ENCODE data around the gene SEMA3E. TPM values are rescaled to one million over a fixed set of nuclear protein-coding genes. Genes with fewer than 3 reads are reported as not detected.

SEMA3E gene
- total and polyA plus RNA-seq, 5 experiments from 2014 or later = not detected

DNA sequence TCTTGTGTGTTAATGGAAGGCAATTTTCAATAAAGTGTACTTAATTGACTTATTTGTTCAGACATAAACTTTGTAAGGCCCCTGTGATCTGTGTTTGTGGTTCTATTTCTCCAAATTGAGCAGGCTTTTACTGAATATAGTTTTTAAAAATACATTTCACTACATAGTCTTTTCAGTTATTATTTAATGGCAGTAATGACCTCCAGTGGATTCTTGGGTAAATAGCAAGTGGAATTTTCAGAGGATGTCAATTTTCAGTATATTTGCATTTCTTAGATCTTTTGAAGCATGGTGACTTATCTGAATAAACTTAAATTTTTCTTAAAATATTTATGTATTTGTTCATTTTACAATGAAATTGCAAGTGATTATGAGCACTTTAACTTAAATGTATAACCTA lies 283.2 kb downstream of the SEMA3E start:
- peaks cover 0 to 15% (median 3%) of the 10 kb centered on the region in 9 donors for H3K9me3 Mint-ChIP-seq
- POLR2A ChIA-PET = no interaction called here
- H3K4me1 Mint-ChIP-seq = no peaks in the 10 kb centered on the region
- H3K27me3 Mint-ChIP-seq = no peaks in the 10 kb centered on the region
- no peaks in the 10 kb centered on the region for H3K36me3 Mint-ChIP-seq
- DNase-seq = no peak
- no peak for ATAC-seq
- no peak overlapping the region for H3K4me3 Mint-ChIP-seq
- H3K27ac Mint-ChIP-seq = no peak overlapping the region

DNA sequence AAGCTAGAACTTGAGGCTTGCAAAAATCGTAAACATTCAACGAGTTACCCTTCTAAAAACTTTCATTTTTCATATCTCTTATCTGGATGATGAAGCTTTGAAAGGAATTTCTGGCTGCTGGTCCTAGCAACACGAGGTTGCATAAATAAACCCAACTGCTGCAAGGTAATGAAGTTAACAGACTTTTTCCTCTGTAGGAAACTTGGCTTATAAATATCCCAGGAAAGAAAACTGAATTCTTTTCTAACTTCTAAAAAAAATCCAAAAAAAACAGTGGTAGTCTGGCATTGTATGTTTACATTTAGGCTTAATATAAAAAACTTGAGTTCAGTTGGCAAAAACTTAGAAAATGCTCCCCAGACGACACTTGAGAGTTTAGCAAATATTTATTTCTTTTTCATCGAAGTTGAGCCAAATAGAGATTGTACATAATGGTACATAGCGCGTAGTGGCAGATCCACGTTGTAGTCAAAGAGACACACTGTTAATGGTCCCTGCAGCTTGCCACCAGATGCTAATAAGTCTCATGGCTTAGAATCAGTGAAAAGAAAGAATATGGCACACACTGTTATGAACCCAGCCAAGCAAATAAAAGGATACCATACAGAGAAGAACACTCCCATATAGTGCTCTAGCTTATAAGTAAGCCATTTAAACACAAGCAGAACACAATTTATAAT lies 285.9 kb downstream of the SEMA3E start:
- Mint-ChIP-seq H3K4me1 (no peaks in the 10 kb centered on the region), H3K4me3 (no peak overlapping the region), H3K36me3 (no peaks in the 10 kb centered on the region), H3K27ac (no peak overlapping the region), H3K9me3 (peaks cover 0 to 15% (median 3%) of the 10 kb centered on the region in 9 donors), H3K27me3 (no peaks in the 10 kb centered on the region)
- POLR2A ChIA-PET = no interaction called here
- ATAC-seq (no peak), DNase-seq (no peak)

GRCh38 chr7:83359108-83359507 lies 289.8 kb downstream of the SEMA3E start:
- Mint-ChIP-seq H3K36me3 (no peaks in the 10 kb centered on the region), H3K4me1 (no peaks in the 10 kb centered on the region), H3K9me3 (peaks cover 0 to 15% (median 3%) of the 10 kb centered on the region in 9 donors), H3K4me3 (no peak overlapping the region), H3K27ac (no peak overlapping the region), H3K27me3 (no peaks in the 10 kb centered on the region)
- DNase-seq = no peak
- ATAC-seq = no peak
- POLR2A ChIA-PET = no interaction called here

DNA sequence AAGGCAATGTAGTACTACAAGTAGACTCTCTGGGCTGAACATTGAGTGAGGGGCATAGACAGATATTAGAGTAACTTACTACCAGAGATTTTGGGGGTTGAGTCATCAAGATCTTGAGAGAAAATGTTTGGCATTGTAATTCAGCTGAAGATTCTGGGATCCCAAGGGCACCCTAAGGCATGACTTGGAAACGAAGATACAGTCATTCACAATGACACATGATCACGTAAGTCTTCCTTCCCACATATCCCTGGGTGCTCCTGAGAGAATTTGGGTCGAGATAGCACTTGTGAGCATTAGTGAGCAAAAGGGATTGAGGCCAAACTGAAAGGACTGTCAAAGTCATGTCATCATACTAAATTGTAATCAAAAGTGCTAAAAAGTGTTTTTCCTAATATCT lies 293.8 kb downstream of the SEMA3E start:
- Mint-ChIP-seq H3K27me3 (no peaks in the 10 kb centered on the region), H3K27ac (no peak overlapping the region), H3K36me3 (no peaks in the 10 kb centered on the region), H3K9me3 (peaks cover 0 to 8% (median 2%) of the 10 kb centered on the region in 9 donors), H3K4me1 (no peaks in the 10 kb centered on the region), H3K4me3 (no peak overlapping the region)
- DNase-seq (no peak), ATAC-seq (no peak)
- POLR2A ChIA-PET = no interaction called here

GRCh38 chr7:83347945-83348444 lies 300.9 kb downstream of the SEMA3E start:
- Mint-ChIP-seq H3K27me3 (no peaks in the 10 kb centered on the region), H3K36me3 (no peaks in the 10 kb centered on the region), H3K4me3 (no peak overlapping the region), H3K9me3 (peaks cover 0 to 15% (median 4%) of the 10 kb centered on the region in 9 donors), H3K4me1 (no peaks in the 10 kb centered on the region), H3K27ac (no peak overlapping the region)
- ATAC-seq (no peak), DNase-seq (no peak)
- POLR2A ChIA-PET = no interaction called here

DNA sequence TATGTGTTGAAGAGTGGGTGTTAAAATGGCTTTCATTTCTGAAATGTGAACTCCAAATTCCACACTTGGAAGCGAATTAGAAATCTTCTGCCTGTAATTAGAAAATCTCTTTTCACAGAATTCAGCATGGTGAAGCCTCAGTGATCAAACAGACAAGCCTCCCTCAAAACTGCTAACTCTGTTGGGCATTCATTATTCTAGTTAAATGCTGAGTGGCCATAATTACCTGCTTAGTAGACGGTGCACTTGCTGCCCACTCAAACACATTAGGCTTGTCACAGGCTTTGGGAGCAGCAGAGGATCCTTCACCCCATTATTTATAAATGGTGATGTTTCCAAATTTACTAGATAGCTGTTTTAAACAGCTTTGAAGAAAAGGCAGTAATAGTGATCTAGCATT lies 309.0 kb downstream of the SEMA3E start:
- POLR2A ChIA-PET = no interaction called here
- Mint-ChIP-seq H3K36me3 (no peaks in the 10 kb centered on the region), H3K9me3 (peaks cover 0 to 8% (median 0%) of the 10 kb centered on the region in 9 donors), H3K4me3 (no peak overlapping the region), H3K4me1 (no peaks in the 10 kb centered on the region), H3K27me3 (no peaks in the 10 kb centered on the region), H3K27ac (no peak overlapping the region)
- DNase-seq (no peak), ATAC-seq (no peak)

- POLR2A ChIA-PET = no interaction called here
- H3K27ac Mint-ChIP-seq = no peak overlapping the region
Measured at GRCh38 chr7:83338277-83338950, 310.5 kb downstream of the SEMA3E start.

DNA sequence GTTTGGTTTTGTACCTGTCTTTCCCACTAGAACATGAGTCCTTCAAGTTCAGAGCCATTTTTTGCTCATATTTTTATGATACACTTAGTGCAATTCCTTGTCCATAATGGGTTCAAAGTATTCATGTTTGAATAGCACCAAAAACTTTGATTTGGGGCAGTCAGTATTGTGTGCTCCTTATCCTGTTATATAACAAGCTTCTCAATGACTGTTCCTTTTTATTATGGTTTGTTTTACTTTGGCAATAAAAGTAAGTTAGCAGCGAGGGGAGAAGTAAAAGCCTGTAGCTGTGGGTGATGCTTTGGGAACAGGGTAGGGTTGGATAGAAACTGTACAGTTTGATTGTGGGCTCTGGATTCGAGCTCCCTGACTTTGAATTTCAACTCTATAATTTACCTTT lies 311.9 kb downstream of the SEMA3E start:
- DNase-seq (no peak), ATAC-seq (no peak)
- H3K4me3 Mint-ChIP-seq = no peak overlapping the region
- H3K9me3 Mint-ChIP-seq = peaks cover 0 to 6% (median 0%) of the 10 kb centered on the region in 9 donors
- H3K27me3 Mint-ChIP-seq = no peaks in the 10 kb centered on the region
- H3K27ac Mint-ChIP-seq = no peak overlapping the region
- H3K36me3 Mint-ChIP-seq = no peaks in the 10 kb centered on the region
- POLR2A ChIA-PET = no interaction called here
- H3K4me1 Mint-ChIP-seq = no peaks in the 10 kb centered on the region

More at GRCh38 chr7:83338277-83338950, 310.5 kb downstream of the SEMA3E start:
- ATAC-seq = no peak
- no peaks in the 10 kb centered on the region for H3K4me1 Mint-ChIP-seq
- H3K27me3 Mint-ChIP-seq = no peaks in the 10 kb centered on the region
- H3K4me3 Mint-ChIP-seq = no peak overlapping the region
- H3K36me3 Mint-ChIP-seq = no peaks in the 10 kb centered on the region
- peaks cover 0 to 8% (median 0%) of the 10 kb centered on the region in 9 donors for H3K9me3 Mint-ChIP-seq
- no peak for DNase-seq

- Mint-ChIP-seq H3K4me1 (no peaks in the 10 kb centered on the region), H3K36me3 (no peaks in the 10 kb centered on the region), H3K4me3 (no peak overlapping the region), H3K9me3 (peaks cover 0 to 9% (median 0%) of the 10 kb centered on the region in 9 donors), H3K27me3 (no peaks in the 10 kb centered on the region), H3K27ac (no peak overlapping the region)
- DNase-seq = no peak
- no peak for ATAC-seq
- POLR2A ChIA-PET = no interaction called here
Measured at GRCh38 chr7:83326223-83326622, 322.7 kb downstream of the SEMA3E start.

DNA sequence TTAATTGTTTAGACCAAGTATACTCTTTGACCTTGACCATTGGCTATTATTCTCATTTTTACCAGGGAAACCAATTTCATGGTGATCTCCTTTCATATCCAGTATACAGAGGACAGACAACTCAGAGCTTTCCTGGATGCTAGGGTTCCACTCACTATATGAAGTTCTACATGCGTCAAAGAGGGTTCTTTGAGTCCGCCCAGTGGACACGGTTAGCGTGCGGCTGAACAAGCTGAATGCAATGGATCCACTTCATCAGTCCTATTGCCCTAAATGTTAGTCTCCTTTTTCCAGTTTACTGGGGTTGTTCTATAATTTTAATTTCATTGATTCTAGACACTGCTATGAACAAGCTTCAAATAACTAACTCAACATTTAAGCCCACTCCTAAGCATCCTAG lies 323.9 kb downstream of the SEMA3E start:
- Mint-ChIP-seq H3K9me3 (peaks cover 0 to 5% (median 0%) of the 10 kb centered on the region in 9 donors), H3K4me3 (no peak overlapping the region), H3K27ac (no peak overlapping the region), H3K36me3 (no peaks in the 10 kb centered on the region), H3K4me1 (no peaks in the 10 kb centered on the region), H3K27me3 (no peaks in the 10 kb centered on the region)
- ATAC-seq (no peak), DNase-seq (no peak)
- POLR2A ChIA-PET = no interaction called here

DNA sequence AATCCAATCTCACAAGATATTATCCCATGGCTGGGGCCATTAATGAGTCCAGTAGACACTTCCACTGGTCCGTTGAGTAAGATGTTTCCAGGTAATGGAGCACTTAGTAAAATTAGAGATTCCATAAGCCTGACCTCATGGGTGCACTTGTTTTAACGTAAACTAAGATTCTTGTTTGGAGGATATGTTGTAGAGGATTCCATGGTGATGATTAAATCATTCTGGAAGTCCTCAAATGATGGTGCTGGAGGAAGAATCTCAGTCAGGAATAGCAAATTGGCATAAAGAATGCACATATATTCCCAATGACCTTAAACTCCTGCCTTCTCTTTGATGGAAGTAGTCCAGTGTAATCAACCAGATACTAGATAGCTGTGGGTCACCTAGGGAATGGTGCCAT lies 324.3 kb downstream of the SEMA3E start:
- POLR2A ChIA-PET = no interaction called here
- Mint-ChIP-seq H3K4me1 (no peaks in the 10 kb centered on the region), H3K36me3 (no peaks in the 10 kb centered on the region), H3K27ac (no peak overlapping the region), H3K4me3 (no peak overlapping the region), H3K9me3 (peaks cover 0 to 5% (median 0%) of the 10 kb centered on the region in 9 donors), H3K27me3 (no peaks in the 10 kb centered on the region)
- ATAC-seq (no peak), DNase-seq (no peak)

DNA sequence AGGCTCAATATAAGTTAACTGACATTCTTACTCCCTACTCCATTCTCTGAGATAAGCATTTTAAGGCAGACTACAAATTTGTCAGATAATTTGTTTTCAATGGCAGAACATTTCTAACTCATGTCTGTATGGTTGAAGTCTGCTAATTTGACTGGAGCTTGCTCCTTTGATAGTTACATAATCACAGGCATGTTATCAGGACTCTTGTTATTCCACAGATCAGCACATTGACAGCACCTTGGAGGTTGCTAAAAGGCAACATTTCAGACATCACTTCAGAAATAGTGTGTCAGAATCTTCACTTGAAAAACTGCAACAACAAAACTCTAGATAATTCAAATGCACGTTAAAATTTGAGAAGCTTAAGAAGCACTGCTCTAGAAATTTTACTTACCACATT lies 327.9 kb downstream of the SEMA3E start:
- H3K4me3 Mint-ChIP-seq = no peak overlapping the region
- no peaks in the 10 kb centered on the region for H3K4me1 Mint-ChIP-seq
- no peaks in the 10 kb centered on the region for H3K36me3 Mint-ChIP-seq
- no peak overlapping the region for H3K27ac Mint-ChIP-seq
- POLR2A ChIA-PET = no interaction called here
- no peaks in the 10 kb centered on the region for H3K27me3 Mint-ChIP-seq
- peaks cover 0 to 5% (median 0%) of the 10 kb centered on the region in 9 donors for H3K9me3 Mint-ChIP-seq
- DNase-seq (no peak), ATAC-seq (no peak)

GRCh38 chr7:83313931-83314330 lies 335.0 kb downstream of the SEMA3E start:
- DNase-seq (no peak), ATAC-seq (no peak)
- no peaks in the 10 kb centered on the region for H3K27me3 Mint-ChIP-seq
- H3K4me1 Mint-ChIP-seq = no peaks in the 10 kb centered on the region
- no peaks in the 10 kb centered on the region for H3K36me3 Mint-ChIP-seq
- POLR2A ChIA-PET = no interaction called here
- H3K9me3 Mint-ChIP-seq = peaks cover 0 to 6% (median 2%) of the 10 kb centered on the region in 9 donors
- no peak overlapping the region for H3K27ac Mint-ChIP-seq
- H3K4me3 Mint-ChIP-seq = no peak overlapping the region

Measured in naive thymus-derived CD8-positive, alpha-beta T cell (primary cell).